Esophagus squamous epithelium (tissue), 4 donors: ENCODE results near the gene LINC00237.

Experiments used
- POLR2A ChIP-seq, 4 donors: fragments of 450-650 bp; IDR thresholded peaks; one replicate each; pipeline ENCODE4 v1.6.1; 2017; ENCODE audit warnings: antibody characterized with exemption in 4 of 4, mild to moderate bottlenecking in 4 of 4, moderate library complexity in 3 of 4
- TF ChIP-seq, protein P1 (sequence below), 6 experiments: fragments of 450-650 bp in 4 of 6; fragments of 200-600 bp in 2 of 6; sonication (generic) in 2 of 6; IDR thresholded peaks; one replicate each; pipeline ENCODE4 v1.5.1; 2016 to 2019; ENCODE audit warnings: antibody characterized with exemption in 6 of 6, mild to moderate bottlenecking in 4 of 6, moderate library complexity in 4 of 6

- TF ChIP-seq, protein P1, sequence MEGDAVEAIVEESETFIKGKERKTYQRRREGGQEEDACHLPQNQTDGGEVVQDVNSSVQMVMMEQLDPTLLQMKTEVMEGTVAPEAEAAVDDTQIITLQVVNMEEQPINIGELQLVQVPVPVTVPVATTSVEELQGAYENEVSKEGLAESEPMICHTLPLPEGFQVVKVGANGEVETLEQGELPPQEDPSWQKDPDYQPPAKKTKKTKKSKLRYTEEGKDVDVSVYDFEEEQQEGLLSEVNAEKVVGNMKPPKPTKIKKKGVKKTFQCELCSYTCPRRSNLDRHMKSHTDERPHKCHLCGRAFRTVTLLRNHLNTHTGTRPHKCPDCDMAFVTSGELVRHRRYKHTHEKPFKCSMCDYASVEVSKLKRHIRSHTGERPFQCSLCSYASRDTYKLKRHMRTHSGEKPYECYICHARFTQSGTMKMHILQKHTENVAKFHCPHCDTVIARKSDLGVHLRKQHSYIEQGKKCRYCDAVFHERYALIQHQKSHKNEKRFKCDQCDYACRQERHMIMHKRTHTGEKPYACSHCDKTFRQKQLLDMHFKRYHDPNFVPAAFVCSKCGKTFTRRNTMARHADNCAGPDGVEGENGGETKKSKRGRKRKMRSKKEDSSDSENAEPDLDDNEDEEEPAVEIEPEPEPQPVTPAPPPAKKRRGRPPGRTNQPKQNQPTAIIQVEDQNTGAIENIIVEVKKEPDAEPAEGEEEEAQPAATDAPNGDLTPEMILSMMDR (IDR thresholded peaks at IDR 0.05) = no peak
- no peak for TF ChIP-seq POLR2A (IDR thresholded peaks at IDR 0.05)
Measured at GRCh38 chr20:21053002-21053762, 53.0 kb downstream of the LINC00237 start.
